Stimulated activated CD8-positive, alpha-beta memory T cell treated with anti-CD3 and anti-CD28 coated beads, Interleukin-4, amount 100 ng/mL, for 24 hours (primary cell): ENCODE data around the gene DRAP1.

ENCODE experiments used
- DNase-seq: peaks from one replicate; pipeline ENCODE4 v3.0.0-alpha.2; 2020; ENCODE audit warnings: low read depth

The DRAP1 gene

GRCh38 chr11:65961267-65962140, 42.3 kb downstream of the DRAP1 start, which contains the start of gene SART1:
SART1 (plus strand) TSS chr11:65961734; CDS start chr11:65961781, 47 bp downstream.
- peak; percentile 96 for DNase-seq

- no peak for DNase-seq
Observed at GRCh38 chr11:65962141-65962564, 42.9 kb downstream of the DRAP1 start.

GRCh38 chr11:65964906-65965305, 45.7 kb downstream of the DRAP1 start:
- DNase-seq, result no peak

GRCh38 chr11:65965986-65966762, 46.9 kb downstream of the DRAP1 start:
- no peak for DNase-seq

- DNase-seq, result no peak
Observed at GRCh38 chr11:65967329-65967934, 48.2 kb downstream of the DRAP1 start.

- DNase-seq, result no peak
Observed at GRCh38 chr11:65968600-65969482, 49.6 kb downstream of the DRAP1 start.
